Aorta (tissue), 5 donors: ENCODE measurements around the gene ACKR3. TPM values are rescaled to one million over a fixed set of nuclear protein-coding genes. Genes with fewer than 3 reads are reported as not detected.

Experiments used
- ATAC-seq: fragments of 200-7000 bp; cut with Tn5 transposase; one replicate; pipeline ENCODE4 v1.9.1; 2022; ENCODE audit warnings: moderate library complexity; ENCODE audit not compliant: low FRiP score
- DNase-seq, 2 donors: peaks; one replicate each; pipeline ENCODE4 v3.0.0-alpha.2; 2020
- H3K27ac ChIP-seq, 2 donors: one replicate each; pipeline ENCODE4 v1.5.1; 2013; ENCODE audit warnings: low read length in 2 of 2, mild to moderate bottlenecking in 2 of 2, moderate library complexity in 2 of 2, control low read depth in 1 of 2, inconsistent platforms in 1 of 2, low read depth in 1 of 2
- H3K27me3 ChIP-seq, 2 donors: one replicate each; pipeline ENCODE4 v1.6.1; 2013; ENCODE audit warnings: control low read depth in 1 of 2, low read length in 1 of 2, mild to moderate bottlenecking in 1 of 2, moderate library complexity in 1 of 2; ENCODE audit not compliant: insufficient read depth in 2 of 2, control insufficient read depth in 1 of 2
- H3K36me3 ChIP-seq, 2 donors: one replicate each; pipeline ENCODE4 v1.6.1; 2013; ENCODE audit warnings: control low read depth in 1 of 2, low read length in 1 of 2, mild to moderate bottlenecking in 1 of 2; ENCODE audit not compliant: insufficient read depth in 2 of 2, control insufficient read depth in 1 of 2
- H3K4me1 ChIP-seq, 2 donors: one replicate each; pipeline ENCODE4 v1.6.1; 2013; ENCODE audit warnings: low read length in 2 of 2, control low read depth in 1 of 2, mild to moderate bottlenecking in 1 of 2, moderate library complexity in 1 of 2; ENCODE audit not compliant: insufficient read depth in 2 of 2, control insufficient read depth in 1 of 2
- H3K4me3 ChIP-seq, 2 donors: one replicate each; pipeline ENCODE4 v1.5.1; 2013; ENCODE audit warnings: low read length in 2 of 2, control low read depth in 1 of 2, mild to moderate bottlenecking in 1 of 2
- H3K9me3 ChIP-seq: one replicate; pipeline ENCODE4 v1.6.1; 2013; ENCODE audit warnings: mild to moderate bottlenecking, low read length; ENCODE audit not compliant: control insufficient read depth
- WGBS, 2 donors: extraction: QIAGEN DNeasy Blood & Tissue Kit; methylation state at CpG; one replicate each; pipeline ENCODE4 v1.1.7; 2013; 5-methylcytosine and 5-hydroxymethylcytosine counted together
- intact Hi-C, 2 donors: fragments of 100-400 bp; cut with DNase I; formaldehyde crosslinking; loops; one replicate each; pipeline versions ENCODE4 v1.14.2 to v1.15.0; 2022
- polyA plus RNA-seq, 2 donors: library from polyadenylated mRNA; stranded (reverse); fragments of 200-250 nt; gene quantifications; one replicate each; pipeline ENCODE4 v1.2.3, GENCODE V29; 2013
- total RNA-seq, 2 donors: library from RNA; stranded (reverse); fragmentation: NEBNext Ultra II Directional; extraction: Animal tissue kit (Norgen Biotek cat#: 25700); gene quantifications; one replicate each; pipeline ENCODE4 v1.2.1, GENCODE V29; 2021
- donor health status: healthy with polysubstance abuse.
- donor health status: Bipolar disorder and iron deficiency.
- donor health status: DM: no; HTN: no; CAD: no.
- donor health status: DM: no; HTN: no; CAD: no.
- donor health status: DM: yes; HTN: yes; CAD: no.

The ACKR3 gene
- total and polyA plus RNA-seq, 4 donors, result 7.0 to 116 (median 75.5) TPM

DNA sequence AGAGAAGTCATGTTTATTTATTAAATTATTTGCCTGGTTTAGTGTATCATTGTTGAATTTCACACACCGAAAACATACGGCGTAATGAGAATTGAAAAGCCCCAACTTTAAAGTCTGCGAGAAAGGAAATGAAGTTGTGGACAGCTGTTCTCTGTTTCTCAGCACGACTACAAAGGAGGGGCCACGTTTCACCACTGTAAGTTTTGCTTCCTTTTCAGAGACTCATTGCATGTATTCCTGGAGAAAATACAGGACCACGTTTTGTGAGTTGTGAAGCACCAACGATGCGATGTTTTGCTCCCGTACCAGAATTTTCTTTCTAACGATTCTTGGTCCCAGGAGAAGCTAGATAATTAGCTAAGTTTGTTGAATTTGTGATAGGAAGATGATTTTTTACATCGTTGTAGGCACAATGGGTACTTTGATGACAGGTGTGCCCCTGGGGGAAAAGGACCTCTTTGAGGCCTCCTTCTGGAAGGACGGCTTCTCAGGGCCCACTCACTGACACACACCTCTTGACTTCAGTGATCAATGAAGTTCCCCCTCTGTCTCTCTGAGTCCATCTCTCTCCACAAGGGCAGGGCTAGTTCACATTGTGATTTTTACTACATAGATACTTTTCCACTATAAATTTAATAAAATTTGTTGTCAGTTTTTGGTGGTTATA, 23.7 kb upstream of the ACKR3 start:
- no peak overlapping the region for H3K27ac ChIP-seq

DNA sequence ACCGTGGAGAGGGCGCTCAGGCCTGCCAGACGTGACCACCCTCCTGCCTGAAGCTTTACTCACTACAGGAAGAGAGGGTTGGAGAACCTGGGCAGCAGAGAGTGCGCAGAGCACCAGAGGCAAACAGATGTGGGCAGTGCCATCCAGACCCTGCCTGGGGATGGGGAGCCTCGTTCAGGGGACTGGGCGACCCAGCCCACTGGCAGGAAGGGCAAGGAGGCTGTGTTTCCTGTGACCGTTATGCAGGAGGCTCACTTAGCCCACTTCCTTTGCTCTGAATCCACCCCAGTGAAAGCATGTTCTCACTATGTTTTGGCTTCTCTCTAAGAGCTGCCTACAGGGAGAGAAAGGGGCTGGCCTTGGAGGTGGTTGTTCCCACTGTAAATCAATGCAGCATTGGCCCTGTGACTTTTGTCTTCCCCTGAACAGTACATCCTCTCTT, 23.0 kb upstream of the ACKR3 start:
- Histone ChIP-seq H3K36me3 (no peaks in the 10 kb centered on the region), H3K27ac (no peak overlapping the region), H3K4me3 (no peak overlapping the region), H3K9me3 (no peaks in the 10 kb centered on the region), H3K27me3 (no peaks in the 10 kb centered on the region), H3K4me1 (no peaks in the 10 kb centered on the region)
- no peak for ATAC-seq
- intact Hi-C loops, result no loop called here
- 87 to 93% methylated on average over 7 of the region's 7 CpGs for WGBS, 2 donors
- DNase-seq, result no peak

More for the DNA sequence above, 23.7 kb upstream of the ACKR3 start:
- no peaks in the 10 kb centered on the region for H3K4me1 ChIP-seq
- no peaks in the 10 kb centered on the region for H3K27me3 ChIP-seq
- no peak overlapping the region for H3K4me3 ChIP-seq
- intact Hi-C loops, result no loop called here
- H3K9me3 ChIP-seq, result no peaks in the 10 kb centered on the region
- DNase-seq (no peak), ATAC-seq (no peak)
- H3K36me3 ChIP-seq, result no peaks in the 10 kb centered on the region
- 87 to 88% methylated on average over 13 of the region's 13 CpGs for WGBS, 2 donors

DNA sequence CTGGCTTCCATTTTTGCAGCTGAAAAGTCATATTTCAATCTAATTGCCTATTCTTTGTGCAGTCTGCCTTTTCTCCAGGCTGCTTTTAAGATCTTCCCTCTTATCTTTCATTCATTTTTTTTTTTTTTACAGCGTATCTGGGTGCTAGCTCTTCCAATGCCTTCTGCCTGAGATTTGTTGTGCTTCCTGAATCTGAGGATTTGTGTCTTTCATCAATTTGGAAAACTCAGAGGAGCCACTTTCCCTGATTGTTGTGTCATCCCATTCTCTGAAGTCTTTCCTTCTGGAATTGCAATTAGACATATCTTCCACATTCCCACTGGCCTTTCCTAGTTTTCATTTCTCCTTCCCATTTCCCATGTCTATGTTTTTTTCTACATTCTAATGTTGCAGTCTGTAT, 21.9 kb upstream of the ACKR3 start:
- ATAC-seq (no peak), DNase-seq (no peak)
- H3K9me3 ChIP-seq, result no peaks in the 10 kb centered on the region
- no peaks in the 10 kb centered on the region for H3K36me3 ChIP-seq
- no peak overlapping the region for H3K4me3 ChIP-seq
- H3K4me1 ChIP-seq, result no peaks in the 10 kb centered on the region
- intact Hi-C loops, result no loop called here
- WGBS, 2 donors, result 91 to 96% methylated on average over 1 of the region's 1 CpG
- no peak overlapping the region for H3K27ac ChIP-seq
- H3K27me3 ChIP-seq, result no peaks in the 10 kb centered on the region

DNA sequence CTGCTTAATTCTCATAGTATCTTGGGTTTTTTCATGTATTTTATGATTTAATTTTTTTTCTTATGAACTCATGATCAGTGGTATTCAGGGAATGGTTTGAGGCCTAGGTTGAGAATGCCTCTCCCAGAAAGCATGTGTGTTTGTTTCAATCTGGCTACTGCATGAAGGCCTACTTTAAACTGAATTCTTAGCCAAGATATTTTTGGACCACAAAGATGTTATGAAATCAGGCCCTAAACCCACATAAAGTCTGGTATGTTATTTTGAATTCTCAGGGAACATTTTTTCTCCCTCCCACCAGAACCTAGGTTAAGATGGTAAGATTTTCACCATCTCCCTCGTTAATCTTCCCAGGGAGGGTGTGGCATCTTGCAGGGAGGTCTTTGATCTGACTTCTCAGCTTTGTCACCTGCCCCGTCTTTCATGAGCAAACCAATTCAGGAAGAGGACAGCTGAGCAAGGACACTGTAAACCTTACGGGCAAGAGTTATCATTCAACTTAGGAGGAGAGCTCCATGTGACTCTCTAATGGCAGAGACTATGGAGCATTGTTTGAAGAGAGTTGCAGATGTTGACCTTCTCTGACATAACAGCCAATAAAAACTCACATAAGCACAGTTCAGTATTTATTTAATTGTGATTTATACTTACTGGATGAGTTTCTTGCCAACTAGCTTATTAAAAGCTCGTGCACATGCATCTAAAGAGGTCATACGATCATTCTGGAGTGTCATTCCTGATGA, 21.3 kb upstream of the ACKR3 start:
- ATAC-seq, result no peak
- 48 to 55% methylated on average over 5 of the region's 5 CpGs for WGBS, 2 donors
- Histone ChIP-seq H3K4me1 (no peaks in the 10 kb centered on the region), H3K36me3 (no peaks in the 10 kb centered on the region), H3K9me3 (no peaks in the 10 kb centered on the region), H3K4me3 (no peak overlapping the region), H3K27me3 (no peaks in the 10 kb centered on the region), H3K27ac (peak overlapping the region in 1 of 2 donors; percentile 21)
- DNase-seq, result no peak
- intact Hi-C loops, result no loop called here

DNA sequence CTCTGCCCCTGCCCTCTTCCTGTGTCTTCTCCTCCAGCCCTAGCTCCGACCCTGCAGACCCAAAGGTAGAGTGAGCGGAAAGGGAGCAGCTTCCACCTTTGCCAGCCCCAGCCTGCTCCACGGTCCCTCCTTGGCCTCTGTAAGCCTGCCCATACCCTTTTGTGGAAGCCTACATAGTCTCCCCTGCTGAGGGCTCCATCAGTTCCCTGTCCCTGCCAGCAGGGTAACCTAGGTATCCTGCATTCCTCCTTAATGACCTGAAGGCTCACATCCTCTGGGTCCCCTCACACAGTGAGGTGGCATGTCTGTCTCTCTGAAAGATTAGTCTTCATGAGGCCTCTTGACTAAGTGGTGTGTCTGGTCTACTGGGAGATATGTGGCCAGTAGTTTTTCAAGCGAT, 20.5 kb upstream of the ACKR3 start:
- no peaks in the 10 kb centered on the region for H3K4me1 ChIP-seq
- H3K4me3 ChIP-seq, result no peak overlapping the region
- 83 to 97% methylated on average over 4 of the region's 4 CpGs for WGBS, 2 donors
- ATAC-seq (no peak), DNase-seq (no peak)
- H3K9me3 ChIP-seq, result no peaks in the 10 kb centered on the region
- intact Hi-C loops, result no loop called here
- H3K27ac ChIP-seq, result no peak overlapping the region
- H3K36me3 ChIP-seq, result no peaks in the 10 kb centered on the region
- H3K27me3 ChIP-seq, result no peaks in the 10 kb centered on the region

DNA sequence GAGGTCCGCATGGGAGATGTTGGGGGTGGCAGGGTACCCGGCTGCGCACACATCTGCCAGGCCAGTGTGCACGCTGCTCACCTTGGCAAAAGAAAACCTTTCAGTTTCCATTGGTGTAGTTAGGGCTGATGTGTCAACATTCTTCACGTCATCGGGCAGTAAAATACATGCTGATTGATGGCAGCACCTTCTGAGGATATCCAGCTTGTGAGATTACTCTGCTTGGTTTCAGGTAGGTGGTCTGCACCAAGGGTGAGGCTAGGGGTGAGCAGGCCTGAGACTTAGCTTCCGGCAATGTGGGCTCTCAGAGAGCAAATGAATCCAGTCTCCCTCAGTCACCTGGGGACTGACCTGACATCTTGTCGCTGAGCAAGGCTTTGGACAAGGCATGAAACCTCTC, 19.3 kb upstream of the ACKR3 start:
- peaks cover 1% of the 10 kb centered on the region for H3K9me3 ChIP-seq
- ATAC-seq, result no peak
- H3K4me3 ChIP-seq, result no peak overlapping the region
- intact Hi-C loops, result no loop called here
- no peaks in the 10 kb centered on the region for H3K27me3 ChIP-seq
- H3K27ac ChIP-seq, result no peak overlapping the region
- no peaks in the 10 kb centered on the region for H3K36me3 ChIP-seq
- WGBS, 2 donors, result 96 to 98% methylated on average over 8 of the region's 8 CpGs
- no peaks in the 10 kb centered on the region for H3K4me1 ChIP-seq
- no peak for DNase-seq

DNA sequence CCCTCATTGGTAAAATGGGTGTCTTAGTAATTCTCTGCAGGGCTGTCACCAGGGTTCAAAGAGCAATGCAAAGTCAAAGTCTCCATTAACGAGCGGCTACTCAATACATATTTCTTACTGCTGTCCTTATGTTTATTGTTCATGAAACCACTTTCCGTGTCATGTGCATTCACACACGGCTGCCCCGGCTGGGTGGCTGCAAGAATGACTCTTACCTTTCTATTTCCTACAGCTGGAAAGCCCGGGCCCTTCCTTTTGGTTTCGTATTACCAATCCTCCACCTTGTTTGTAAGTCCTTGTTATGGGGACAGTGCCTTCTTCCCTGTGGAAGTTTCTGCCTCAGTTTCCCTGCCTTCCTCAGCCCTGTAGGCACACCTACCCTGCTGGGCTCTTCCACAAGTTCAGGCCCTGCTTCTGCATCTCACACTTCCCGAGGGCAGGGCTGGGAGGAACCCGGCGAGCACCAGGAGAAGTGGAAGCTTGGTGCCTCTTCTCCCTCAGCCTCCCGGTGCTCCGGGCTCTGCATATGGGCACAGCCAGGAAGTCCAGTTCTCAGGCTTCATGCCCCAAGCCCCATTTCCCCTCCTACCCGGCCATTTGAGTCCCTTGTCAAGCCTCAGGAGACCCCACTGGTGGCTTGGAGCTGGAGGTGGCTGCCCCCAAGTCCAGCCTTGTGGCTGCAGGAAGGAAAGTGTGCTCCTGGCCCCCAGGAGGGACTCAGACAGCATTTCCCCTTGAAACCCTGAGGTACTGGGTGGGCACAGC, 18.7 kb upstream of the ACKR3 start:
- intact Hi-C loops, result no loop called here

DNA sequence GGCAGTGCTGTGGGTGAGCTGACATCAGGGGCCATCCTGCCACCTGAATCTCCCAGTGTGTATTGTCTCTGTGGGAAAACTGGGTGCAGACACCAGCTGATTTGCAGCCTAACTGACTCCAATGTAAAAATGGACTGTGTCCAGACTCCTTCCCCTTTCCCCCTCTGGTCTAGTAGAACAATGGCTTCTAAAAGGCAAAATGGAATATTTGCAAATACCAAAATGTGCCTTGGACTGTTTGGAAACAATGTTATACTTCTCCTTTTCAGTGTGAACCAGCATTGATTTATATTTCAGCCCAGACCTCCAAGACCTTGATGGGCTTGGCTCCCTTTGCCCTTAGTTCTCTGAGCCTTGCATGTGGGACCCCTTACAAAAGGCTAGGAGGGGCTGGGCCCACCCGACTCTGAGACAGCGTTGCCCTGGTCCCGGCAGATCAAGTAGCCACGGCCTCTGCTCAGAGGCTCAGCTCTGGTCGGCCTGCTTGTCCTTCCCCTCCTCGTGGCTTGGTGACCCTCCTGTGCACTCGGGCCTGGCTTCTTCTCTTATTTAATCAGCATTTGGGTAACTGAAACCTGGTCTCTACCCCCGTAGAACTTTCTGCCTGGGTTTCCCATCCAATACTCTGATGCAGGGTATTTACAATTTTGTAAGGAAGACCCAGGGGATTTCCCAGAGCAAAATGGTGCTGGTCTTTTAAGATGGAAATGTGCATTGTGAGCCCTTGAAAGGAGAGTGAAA, 18.0 kb upstream of the ACKR3 start:
- H3K27ac ChIP-seq, result no peak overlapping the region

More for the DNA sequence above, 18.7 kb upstream of the ACKR3 start:
- Histone ChIP-seq H3K36me3 (no peaks in the 10 kb centered on the region), H3K27me3 (no peaks in the 10 kb centered on the region), H3K9me3 (peaks cover 1% of the 10 kb centered on the region), H3K4me3 (no peak overlapping the region), H3K4me1 (no peaks in the 10 kb centered on the region), H3K27ac (no peak overlapping the region)
- ATAC-seq (no peak), DNase-seq (no peak)
- 89 to 95% methylated on average over 13 of the region's 13 CpGs for WGBS, 2 donors

More for the DNA sequence above, 18.0 kb upstream of the ACKR3 start:
- Histone ChIP-seq H3K36me3 (no peaks in the 10 kb centered on the region), H3K27me3 (no peaks in the 10 kb centered on the region), H3K9me3 (peaks cover 1% of the 10 kb centered on the region), H3K4me1 (no peaks in the 10 kb centered on the region), H3K4me3 (no peak overlapping the region)
- 88% methylated on average over 8 of the region's 8 CpGs for WGBS, 2 donors
- intact Hi-C loops, result no loop called here
- DNase-seq (no peak), ATAC-seq (no peak)
